ENCODE data around the gene CELA3B. TPM values are rescaled to one million over a fixed set of nuclear protein-coding genes. Genes with fewer than 3 reads are reported as not detected.
"Not testable (repeated sequence)": the region's sequence is repeated elsewhere in the genome, so short reads cannot be mapped to it uniquely, and the experiment has no call there.

The CELA3B gene
- total RNA-seq, 2 experiments from 2014 or later: not detected

GRCh38 chr1:22005261-22006149 is 28.7 kb downstream of the CELA3B start:
- H3K4me3 Mint-ChIP-seq, H3K4me1 Mint-ChIP-seq, H3K9me3 Mint-ChIP-seq, H3K27me3 Mint-ChIP-seq, H3K36me3 Mint-ChIP-seq, H3K27ac Mint-ChIP-seq: not testable (repeated sequence)
- peak; percentile 39 for DNase-seq

- not testable (repeated sequence) for H3K27me3 Mint-ChIP-seq, DNase-seq, H3K36me3 Mint-ChIP-seq, H3K9me3 Mint-ChIP-seq, H3K4me1 Mint-ChIP-seq, H3K27ac Mint-ChIP-seq, H3K4me3 Mint-ChIP-seq
These were observed 29.9 kb downstream of the CELA3B start for GRCh38 chr1:22006736-22007135.

DNA sequence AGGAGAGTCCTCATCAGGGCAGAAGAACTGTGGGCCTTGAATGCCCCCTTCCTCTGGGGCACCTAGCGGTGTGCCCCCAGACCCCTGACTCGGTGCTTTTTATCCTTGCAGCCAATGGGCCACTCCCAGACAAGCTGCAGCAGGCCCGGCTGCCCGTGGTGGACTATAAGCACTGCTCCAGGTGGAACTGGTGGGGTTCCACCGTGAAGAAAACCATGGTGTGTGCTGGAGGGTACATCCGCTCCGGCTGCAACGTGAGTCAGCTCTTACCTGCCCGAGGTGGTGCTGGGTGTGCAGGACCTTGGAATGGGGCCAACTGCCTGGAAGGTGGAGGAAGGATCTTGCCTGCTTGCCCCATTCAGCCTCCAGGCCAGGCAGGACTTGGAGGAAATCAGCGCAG is 30.4 kb downstream of the CELA3B start:
- H3K36me3 Mint-ChIP-seq, H3K4me3 Mint-ChIP-seq, H3K27ac Mint-ChIP-seq, H3K27me3 Mint-ChIP-seq, DNase-seq, H3K9me3 Mint-ChIP-seq, H3K4me1 Mint-ChIP-seq: not testable (repeated sequence)

GRCh38 chr1:22009566-22009965 is 32.7 kb downstream of the CELA3B start:
- not testable (repeated sequence) for H3K9me3 Mint-ChIP-seq, H3K4me1 Mint-ChIP-seq, H3K27ac Mint-ChIP-seq, H3K36me3 Mint-ChIP-seq, DNase-seq, H3K4me3 Mint-ChIP-seq, H3K27me3 Mint-ChIP-seq

DNA sequence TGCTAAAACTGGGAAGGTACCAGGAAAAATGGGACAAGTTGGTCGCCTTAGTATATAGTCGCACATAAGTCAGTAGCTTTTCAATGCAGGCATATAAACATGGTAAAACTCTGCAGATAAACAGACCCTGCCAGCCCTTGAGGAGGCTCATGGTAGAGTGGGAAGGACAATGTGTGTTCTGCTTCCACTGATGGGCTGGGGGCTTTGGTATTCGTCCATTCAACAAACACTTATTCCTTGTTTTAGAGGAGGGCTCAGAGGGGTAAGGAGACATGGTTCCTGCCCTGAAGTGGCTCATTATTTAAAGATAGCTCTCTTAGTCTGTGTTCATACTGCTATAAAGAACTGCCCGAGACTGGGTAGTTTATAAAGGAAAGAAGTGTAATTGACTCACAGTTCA is 35.9 kb downstream of the CELA3B start:
- H3K27ac Mint-ChIP-seq, H3K4me3 Mint-ChIP-seq, DNase-seq, H3K4me1 Mint-ChIP-seq, H3K36me3 Mint-ChIP-seq, H3K9me3 Mint-ChIP-seq, H3K27me3 Mint-ChIP-seq: not testable (repeated sequence)

GRCh38 chr1:22014575-22015206 is 37.9 kb downstream of the CELA3B start:
- H3K9me3 Mint-ChIP-seq, DNase-seq, H3K4me3 Mint-ChIP-seq, H3K36me3 Mint-ChIP-seq, H3K27me3 Mint-ChIP-seq, H3K27ac Mint-ChIP-seq: not testable (repeated sequence)
- H3K4me1 Mint-ChIP-seq: peaks cover 12% of the 10 kb centered on the region

DNA sequence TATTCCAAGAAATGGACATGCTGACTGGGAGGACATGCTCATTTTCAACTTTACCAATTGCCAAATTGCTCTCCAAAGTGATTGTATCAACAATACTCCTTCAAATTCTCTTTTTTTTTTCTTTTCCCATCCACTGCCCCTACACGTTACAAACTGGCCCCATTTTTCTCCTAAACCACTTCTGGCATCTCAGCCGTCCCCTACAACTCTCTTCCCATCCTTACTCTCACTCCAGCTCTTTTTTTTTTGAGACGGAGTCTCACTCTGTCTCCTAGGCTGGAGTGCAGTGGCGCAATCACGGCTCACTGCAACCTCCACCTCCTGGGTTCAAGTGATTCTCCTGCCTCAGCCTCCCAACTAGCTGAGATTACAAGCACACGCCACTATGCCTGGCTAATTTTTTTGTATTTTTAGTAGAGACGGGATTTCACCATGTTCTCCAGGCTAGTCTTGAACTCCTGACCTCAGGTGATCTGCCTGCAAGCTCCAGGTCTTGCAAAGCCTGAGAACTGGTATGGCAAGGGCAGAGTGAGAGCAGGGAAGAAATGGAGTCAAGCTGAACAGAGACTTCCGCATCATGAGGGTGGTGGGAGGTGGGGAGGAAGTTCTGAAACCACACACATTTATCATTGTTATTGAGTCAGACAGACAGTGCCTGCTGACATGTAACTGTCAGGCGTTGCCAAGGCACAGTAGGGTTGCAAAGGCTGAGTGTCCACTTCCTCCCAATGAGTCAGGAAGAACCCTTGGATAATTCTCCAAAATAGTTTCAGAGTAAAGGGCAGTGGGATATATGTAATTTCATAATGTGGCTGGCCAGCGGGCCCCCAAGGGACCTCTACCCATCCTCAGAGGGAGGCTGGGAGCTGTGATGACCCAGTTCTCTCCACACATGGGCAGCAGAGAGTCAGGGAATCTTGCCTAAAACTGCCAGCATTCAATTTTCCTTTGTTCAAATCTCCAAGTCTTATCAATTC is 42.0 kb downstream of the CELA3B start:
- H3K9me3 Mint-ChIP-seq: no peaks in the 10 kb centered on the region
- H3K27ac Mint-ChIP-seq: peak overlapping the region; percentile 57
- peak overlapping the region; percentile 30 for H3K4me3 Mint-ChIP-seq
- peaks cover 3% of the 10 kb centered on the region for H3K36me3 Mint-ChIP-seq
- DNase-seq: peak; percentile 61
- no peaks in the 10 kb centered on the region for H3K27me3 Mint-ChIP-seq
- H3K4me1 Mint-ChIP-seq: peaks cover 20% of the 10 kb centered on the region

DNA sequence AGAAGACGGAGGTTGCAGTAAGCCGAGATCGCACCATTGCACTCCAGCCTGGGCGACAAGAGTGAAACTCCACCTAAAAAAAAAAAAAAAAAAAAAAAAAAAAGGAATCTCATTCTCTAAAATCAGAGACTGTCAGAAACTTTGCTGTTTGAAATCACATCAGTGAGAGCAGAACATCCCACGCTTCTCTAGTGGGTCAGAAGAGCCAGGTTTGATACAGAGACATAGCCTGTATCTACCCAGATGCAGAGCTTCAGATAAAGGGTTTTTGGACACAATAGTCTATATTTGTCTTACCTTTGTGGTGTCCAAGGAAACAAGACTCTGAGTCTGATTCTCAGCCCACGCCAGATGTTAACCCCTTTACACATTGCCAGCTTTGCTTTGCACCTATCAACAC is 44.2 kb downstream of the CELA3B start:
- no peak for DNase-seq
- H3K27ac Mint-ChIP-seq: no peak overlapping the region
- no peaks in the 10 kb centered on the region for H3K27me3 Mint-ChIP-seq
- peaks cover 31% of the 10 kb centered on the region for H3K4me1 Mint-ChIP-seq
- peaks cover 6% of the 10 kb centered on the region for H3K36me3 Mint-ChIP-seq
- H3K4me3 Mint-ChIP-seq: no peak overlapping the region
- H3K9me3 Mint-ChIP-seq: no peaks in the 10 kb centered on the region

GRCh38 chr1:22024485-22025367 is 47.9 kb downstream of the CELA3B start:
- no peaks in the 10 kb centered on the region for H3K27me3 Mint-ChIP-seq
- peak overlapping the region; percentile 99 for H3K27ac Mint-ChIP-seq
- H3K4me1 Mint-ChIP-seq: peaks cover 44% of the 10 kb centered on the region
- DNase-seq: peak; percentile 84
- H3K36me3 Mint-ChIP-seq: peaks cover 11% of the 10 kb centered on the region
- peak overlapping the region; percentile 98 for H3K4me3 Mint-ChIP-seq
- no peaks in the 10 kb centered on the region for H3K9me3 Mint-ChIP-seq

GRCh38 chr1:22025368-22026155 is 48.7 kb downstream of the CELA3B start:
- Mint-ChIP-seq H3K27me3 (no peaks in the 10 kb centered on the region), H3K4me3 (peak overlapping the region; percentile 98), H3K27ac (peak overlapping the region; percentile 99), H3K36me3 (peaks cover 11% of the 10 kb centered on the region), H3K9me3 (no peaks in the 10 kb centered on the region), H3K4me1 (peaks cover 51% of the 10 kb centered on the region)
- DNase-seq: peak; percentile 86

DNA sequence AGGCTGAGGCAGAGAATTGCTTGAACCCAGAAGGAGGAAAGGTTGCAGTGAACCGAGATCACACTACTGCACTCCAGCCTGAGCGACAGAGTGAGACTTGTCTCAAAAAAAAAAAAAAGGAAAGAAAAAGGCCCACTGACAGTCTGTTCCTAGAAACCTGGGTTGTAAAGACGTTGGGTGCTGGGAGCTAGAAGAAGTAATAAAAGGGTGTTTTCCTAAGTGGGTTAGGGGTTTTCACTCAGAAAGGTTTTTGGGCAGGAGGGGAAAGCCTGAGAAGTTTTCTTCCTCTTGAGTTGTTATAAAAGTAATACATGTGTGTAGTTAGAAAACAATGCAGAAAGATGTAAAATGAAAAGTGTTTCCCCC is 50.1 kb downstream of the CELA3B start:
- H3K9me3 Mint-ChIP-seq: no peaks in the 10 kb centered on the region
- peaks cover 61% of the 10 kb centered on the region for H3K4me1 Mint-ChIP-seq
- DNase-seq: no peak
- H3K4me3 Mint-ChIP-seq: peak overlapping the region; percentile 98
- no peaks in the 10 kb centered on the region for H3K27me3 Mint-ChIP-seq
- H3K36me3 Mint-ChIP-seq: peaks cover 11% of the 10 kb centered on the region
- peak overlapping the region; percentile 99 for H3K27ac Mint-ChIP-seq

DNA sequence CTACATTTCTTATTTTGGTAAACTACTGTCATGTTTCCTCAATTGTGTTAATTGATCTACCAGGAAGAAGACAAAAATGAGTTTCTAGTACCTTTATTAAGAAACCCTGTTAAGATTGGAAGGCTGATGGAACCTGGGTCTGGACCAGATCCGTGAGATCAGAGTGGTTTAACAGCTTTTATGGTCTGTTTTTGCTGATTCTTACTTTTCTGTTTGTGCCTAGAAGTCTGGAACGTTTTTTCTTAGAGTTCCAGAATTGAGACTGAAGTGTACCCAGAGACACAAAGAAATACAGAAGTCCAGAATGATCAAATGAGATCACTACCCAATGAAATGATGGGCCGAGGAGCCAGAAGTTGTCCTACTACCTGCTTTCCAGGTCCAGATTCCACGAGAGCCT is 53.2 kb downstream of the CELA3B start:
- peaks cover 8% of the 10 kb centered on the region for H3K36me3 Mint-ChIP-seq
- H3K4me3 Mint-ChIP-seq: no peak overlapping the region
- H3K4me1 Mint-ChIP-seq: peaks cover 46% of the 10 kb centered on the region
- no peaks in the 10 kb centered on the region for H3K27me3 Mint-ChIP-seq
- H3K9me3 Mint-ChIP-seq: no peaks in the 10 kb centered on the region
- no peak overlapping the region for H3K27ac Mint-ChIP-seq
- no peak for DNase-seq

- H3K9me3 Mint-ChIP-seq: no peaks in the 10 kb centered on the region
- H3K27me3 Mint-ChIP-seq: no peaks in the 10 kb centered on the region
- no peak for DNase-seq
- no peak overlapping the region for H3K27ac Mint-ChIP-seq
- peaks cover 8% of the 10 kb centered on the region for H3K36me3 Mint-ChIP-seq
- H3K4me3 Mint-ChIP-seq: no peak overlapping the region
- H3K4me1 Mint-ChIP-seq: peaks cover 46% of the 10 kb centered on the region
These were observed 53.7 kb downstream of the CELA3B start for GRCh38 chr1:22030473-22030872.

Measured in activated naive CD8-positive, alpha-beta T cell treated with anti-CD3 and anti-CD28 coated beads for 36 hours (primary cell).